Epithelial cell of proximal tubule (primary cell): ENCODE measurements around the gene MAGI1. TPM values are rescaled to one million over a fixed set of nuclear protein-coding genes. Genes with fewer than 3 reads are reported as not detected.

ENCODE experiments used
- DNase-seq: peaks from one replicate; pipeline ENCODE4 v3.0.0-alpha.2; 2011; ENCODE audit warnings: low read depth
- H3K4me3 ChIP-seq: 2 replicates; pipeline ENCODE4 v1.5.1; 2011; ENCODE audit warnings: low read depth, mild to moderate bottlenecking, low read length
- total RNA-seq: library from RNA; depleted of rRNA; stranded (reverse); fragments of >200 nt; gene quantifications from 2 replicates; pipeline ENCODE4 v1.2.3, GENCODE V29; 2015
- TF ChIP-seq, protein P1 (sequence below): conservative IDR thresholded peaks from 2 replicates; pipeline ENCODE4 v1.5.1; 2012; ENCODE audit warnings: low read depth, mild to moderate bottlenecking, low read length

MAGI1 gene
- total RNA-seq, 1 donor from 2014 or later = 9.6 TPM

DNA sequence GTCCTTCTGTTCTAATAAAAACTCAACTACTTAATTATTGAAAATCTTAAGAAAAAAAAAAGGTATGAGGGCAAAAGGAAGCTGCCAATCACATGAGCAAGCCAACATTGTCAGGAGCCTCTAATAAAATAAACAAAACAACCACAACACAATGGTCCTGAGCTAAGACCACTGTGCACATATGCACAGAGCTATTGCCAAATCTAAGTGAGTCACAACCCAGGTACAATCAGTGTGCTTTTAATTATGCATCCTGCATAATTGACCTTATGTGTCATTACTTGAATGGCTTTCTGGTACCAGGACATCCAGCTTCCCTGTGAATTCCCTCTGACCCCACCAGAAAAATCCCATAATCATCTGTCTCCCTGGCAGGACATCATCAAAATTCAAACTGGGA is 639.8 kb downstream of the MAGI1 start:
- H3K4me3 ChIP-seq = no peak overlapping the region
- TF ChIP-seq, protein P1, sequence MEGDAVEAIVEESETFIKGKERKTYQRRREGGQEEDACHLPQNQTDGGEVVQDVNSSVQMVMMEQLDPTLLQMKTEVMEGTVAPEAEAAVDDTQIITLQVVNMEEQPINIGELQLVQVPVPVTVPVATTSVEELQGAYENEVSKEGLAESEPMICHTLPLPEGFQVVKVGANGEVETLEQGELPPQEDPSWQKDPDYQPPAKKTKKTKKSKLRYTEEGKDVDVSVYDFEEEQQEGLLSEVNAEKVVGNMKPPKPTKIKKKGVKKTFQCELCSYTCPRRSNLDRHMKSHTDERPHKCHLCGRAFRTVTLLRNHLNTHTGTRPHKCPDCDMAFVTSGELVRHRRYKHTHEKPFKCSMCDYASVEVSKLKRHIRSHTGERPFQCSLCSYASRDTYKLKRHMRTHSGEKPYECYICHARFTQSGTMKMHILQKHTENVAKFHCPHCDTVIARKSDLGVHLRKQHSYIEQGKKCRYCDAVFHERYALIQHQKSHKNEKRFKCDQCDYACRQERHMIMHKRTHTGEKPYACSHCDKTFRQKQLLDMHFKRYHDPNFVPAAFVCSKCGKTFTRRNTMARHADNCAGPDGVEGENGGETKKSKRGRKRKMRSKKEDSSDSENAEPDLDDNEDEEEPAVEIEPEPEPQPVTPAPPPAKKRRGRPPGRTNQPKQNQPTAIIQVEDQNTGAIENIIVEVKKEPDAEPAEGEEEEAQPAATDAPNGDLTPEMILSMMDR = no peak
- DNase-seq = peak; percentile 63

DNA sequence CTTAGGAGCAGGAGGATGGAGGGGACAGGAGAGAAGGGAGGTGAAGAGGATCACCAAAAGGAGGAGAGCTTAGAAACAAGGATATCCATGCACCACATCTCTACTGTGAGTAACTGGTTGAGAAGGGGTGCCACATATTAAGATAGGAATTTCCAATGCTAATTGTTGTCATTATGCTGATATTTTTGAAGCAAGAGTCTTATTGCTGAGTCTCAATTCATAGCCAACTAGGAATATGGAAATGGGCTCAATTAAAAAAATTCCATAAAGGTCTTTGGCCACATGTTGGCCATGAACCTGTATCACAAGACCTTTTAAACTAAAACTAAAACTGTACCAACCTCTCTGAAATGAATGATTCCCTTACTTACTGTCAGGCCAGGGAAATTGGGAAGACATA is 642.6 kb downstream of the MAGI1 start:
- TF ChIP-seq, protein P1 = no peak

DNA sequence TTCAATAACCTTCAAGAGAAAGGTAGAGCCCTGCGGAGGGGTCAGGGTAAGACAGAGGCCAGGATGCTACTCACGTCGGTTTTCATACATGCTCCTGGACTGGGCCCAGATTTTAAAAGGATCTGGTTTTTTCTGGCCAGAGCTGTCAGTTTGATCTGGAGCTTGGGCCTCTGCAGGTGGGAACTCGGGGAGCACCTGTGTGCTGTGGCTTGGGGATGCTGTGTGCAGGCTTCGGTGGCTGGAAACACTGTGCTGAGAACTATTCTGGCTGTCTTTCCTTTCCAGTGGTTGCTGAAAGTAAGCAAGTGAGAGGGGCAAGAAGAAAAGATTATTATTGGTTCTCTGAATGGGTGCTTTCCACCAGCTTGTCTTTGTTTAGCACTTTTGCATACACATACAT is 647.6 kb downstream of the MAGI1 start:
- DNase-seq = no peak
- no peak overlapping the region for H3K4me3 ChIP-seq
- TF ChIP-seq, protein P1 = no peak

More for the DNA sequence above, 642.6 kb downstream of the MAGI1 start:
- DNase-seq = no peak
- H3K4me3 ChIP-seq = no peak overlapping the region

DNA sequence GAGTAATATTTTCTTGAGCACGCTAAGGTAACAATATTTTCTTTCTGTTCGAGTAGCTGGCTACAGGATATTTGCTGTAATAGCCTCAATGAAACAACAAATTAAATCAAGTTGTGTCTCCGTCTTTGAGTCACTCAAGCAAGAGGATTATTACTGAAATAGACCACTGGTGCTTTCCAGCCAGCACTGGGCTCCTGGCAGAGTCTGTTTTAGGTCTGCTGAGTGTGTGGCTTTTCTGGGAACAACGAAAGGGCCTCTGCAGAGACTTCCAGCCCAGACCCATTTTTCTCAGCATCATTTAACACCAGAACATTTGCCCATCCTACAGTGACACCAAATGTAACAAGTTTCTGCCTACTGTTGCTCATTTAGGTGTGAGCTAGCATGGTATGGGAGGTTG is 652.9 kb downstream of the MAGI1 start:
- H3K4me3 ChIP-seq = no peak overlapping the region
- TF ChIP-seq, protein P1 = no peak
- no peak for DNase-seq

DNA sequence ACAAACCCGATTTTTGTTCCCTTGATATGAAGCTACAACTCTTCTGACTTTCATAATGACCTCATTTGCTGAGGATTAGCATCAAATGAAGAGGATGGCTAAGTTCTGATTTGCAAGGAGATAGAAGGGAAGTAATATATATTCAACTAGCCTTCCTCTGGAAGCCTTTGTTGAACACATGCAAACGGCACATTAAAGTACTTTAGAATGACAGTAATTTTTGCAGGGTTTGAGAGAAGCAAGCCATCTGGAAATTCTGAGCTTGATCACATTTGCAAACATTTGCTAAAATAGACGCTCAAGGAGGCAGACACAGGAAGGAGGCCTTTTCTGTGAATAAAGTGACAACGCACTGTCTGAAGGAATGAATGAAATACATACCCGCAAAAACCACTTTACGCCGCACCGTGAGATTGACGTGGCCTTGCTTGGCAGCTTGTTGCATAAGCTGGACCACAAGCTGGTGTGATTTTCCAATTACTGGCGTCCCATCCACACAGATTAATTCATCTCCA is 657.2 kb downstream of the MAGI1 start:
- TF ChIP-seq, protein P1 = no peak
- no peak for DNase-seq

DNA sequence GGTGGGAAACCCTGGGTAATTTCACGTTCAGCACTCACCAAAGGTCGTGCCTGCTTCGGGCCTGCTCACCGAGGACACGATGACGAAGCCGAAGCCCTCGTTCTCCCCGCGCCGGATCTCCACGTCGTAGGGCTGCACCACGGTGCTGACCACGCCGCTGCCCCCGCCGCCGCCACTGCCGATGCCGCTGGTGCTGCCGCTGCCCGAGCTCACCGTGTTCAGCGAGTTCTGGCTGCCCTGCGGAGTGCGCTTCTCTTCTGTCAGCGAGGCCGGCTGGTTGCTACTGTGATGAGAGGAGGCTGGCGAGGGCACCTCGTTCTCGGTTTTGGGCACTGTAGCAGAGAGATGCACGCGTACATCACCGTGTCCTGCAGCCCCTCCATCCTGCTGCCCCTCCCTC is 659.5 kb downstream of the MAGI1 start:
- DNase-seq = no peak
- TF ChIP-seq, protein P1 = no peak
- no peak overlapping the region for H3K4me3 ChIP-seq

More for the DNA sequence above, 657.2 kb downstream of the MAGI1 start:
- H3K4me3 ChIP-seq = no peak overlapping the region

DNA sequence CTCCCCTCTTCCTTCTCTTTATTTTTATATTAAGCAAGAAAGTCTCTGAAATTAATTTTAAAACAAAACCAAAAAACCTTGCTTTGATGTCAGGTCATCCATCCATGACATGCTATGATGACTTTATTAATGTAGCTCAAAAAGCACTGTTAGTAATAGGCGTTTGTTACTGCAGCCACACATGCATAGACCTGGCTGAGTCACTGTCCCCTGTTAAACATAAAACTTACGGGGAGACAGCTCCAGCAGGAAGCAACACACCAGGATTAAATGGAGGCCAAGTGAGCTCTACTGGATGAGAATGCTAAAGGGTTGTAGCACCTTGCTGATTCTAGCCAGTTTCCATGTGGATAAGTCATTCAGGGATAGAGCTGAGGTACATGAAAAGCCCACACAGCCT is 661.1 kb downstream of the MAGI1 start:
- TF ChIP-seq, protein P1 = no peak
- DNase-seq = no peak
- no peak overlapping the region for H3K4me3 ChIP-seq
